Endothelial cell (in vitro differentiated cells): ENCODE results near the gene TRMT6. TPM values are rescaled to one million over a fixed set of nuclear protein-coding genes. Genes with fewer than 3 reads are reported as not detected.

Experiments used
- DNase-seq: peaks from one replicate; pipeline ENCODE4 v3.0.0; 2021; ENCODE audit warnings: low spot score
- H3K27ac Mint-ChIP-seq: one replicate; pipeline ENCODE4 v1.8.0; 2021; ENCODE audit warnings: mixed read lengths, inconsistent platforms; ENCODE audit not compliant: unreplicated experiment
- H3K27me3 Mint-ChIP-seq: one replicate; pipeline ENCODE4 v1.8.0; 2021; ENCODE audit warnings: mild to moderate bottlenecking, moderate library complexity, mixed read lengths, inconsistent platforms; ENCODE audit not compliant: unreplicated experiment
- H3K36me3 Mint-ChIP-seq: one replicate; pipeline ENCODE4 v1.8.0; 2021; ENCODE audit warnings: mild to moderate bottlenecking, low read depth, mixed read lengths, inconsistent platforms; ENCODE audit not compliant: unreplicated experiment
- H3K4me1 Mint-ChIP-seq: one replicate; pipeline ENCODE4 v1.8.0; 2021; ENCODE audit warnings: mild to moderate bottlenecking, mixed read lengths, inconsistent platforms; ENCODE audit not compliant: unreplicated experiment
- H3K4me3 Mint-ChIP-seq: one replicate; pipeline ENCODE4 v1.8.0; 2021; ENCODE audit warnings: mild to moderate bottlenecking, mixed read lengths, inconsistent platforms; ENCODE audit not compliant: unreplicated experiment
- H3K9me3 Mint-ChIP-seq: one replicate; pipeline ENCODE4 v1.8.0; 2021; ENCODE audit warnings: mixed read lengths, inconsistent platforms; ENCODE audit not compliant: unreplicated experiment
- CTCF ChIP-seq: fragments of 200-600 bp; sonication (generic); IDR thresholded peaks from one replicate; pipeline ENCODE4 v1.5.0; 2021; ENCODE audit warnings: antibody characterized with exemption; ENCODE audit not compliant: unreplicated experiment
- total RNA-seq: library from RNA; stranded (reverse); fragmentation: NEBNext Ultra II Directional; extraction: Animal tissue kit (Norgen Biotek cat#: 25700); gene quantifications from one replicate; pipeline ENCODE4 v1.2.1, GENCODE V29; 2021; ENCODE audit not compliant: unreplicated experiment

The TRMT6 gene
- total RNA-seq, 1 donor from 2014 or later = 11.8 TPM

GRCh38 chr20:5887386-5887785 lies 62.9 kb downstream of the TRMT6 start:
- Mint-ChIP-seq H3K27me3 (no peaks in the 10 kb centered on the region), H3K4me3 (no peak overlapping the region), H3K36me3 (no peaks in the 10 kb centered on the region), H3K4me1 (no peaks in the 10 kb centered on the region), H3K9me3 (no peaks in the 10 kb centered on the region), H3K27ac (no peak overlapping the region)
- no peak for DNase-seq
- TF ChIP-seq CTCF = no peak

Other genes starting within 250 kb of the TRMT6 start
- gene SHLD1, start 200.1 kb downstream of the TRMT6 start, total RNA-seq = 7.1 TPM
- 0.72 TPM for gene CHGB, start 39.0 kb downstream of the TRMT6 start, total RNA-seq
- 8.2 TPM for gene MCM8, start 119 bp upstream of the TRMT6 start, total RNA-seq
- gene CRLS1, start 55.6 kb upstream of the TRMT6 start, total RNA-seq = 29.1 TPM
- gene LRRN4, start 103.5 kb upstream of the TRMT6 start, total RNA-seq = 0.13 TPM
- gene FERMT1, start 172.5 kb upstream of the TRMT6 start, total RNA-seq = 0.62 TPM